Stomach (tissue), 9 donors: Measurements from ENCODE around the gene HSPG2. TPM values are rescaled to one million over a fixed set of nuclear protein-coding genes. Genes with fewer than 3 reads are reported as not detected.

Experiments used
- DNase-seq, 2 donors: peaks; one replicate each; pipeline versions ENCODE4 v3.0.0 to v3.0.0-alpha.2; 2013 to 2019
- H3K27ac ChIP-seq, 5 donors: fragments of 200-600 bp in 4 of 5; sonication (generic) in 4 of 5; one replicate each; pipeline ENCODE4 v1.5.1; 2013 to 2019; ENCODE audit warnings: mild to moderate bottlenecking in 1 of 5, moderate library complexity in 1 of 5
- H3K27me3 ChIP-seq, 3 donors: fragments of 200-600 bp; sonication (generic); one replicate each; pipeline ENCODE4 v1.5.1; 2017 to 2019; ENCODE audit warnings: mixed run types in 1 of 3
- H3K36me3 ChIP-seq, 4 donors: fragments of 200-600 bp; sonication (generic); 1 replicate in 3 of 4; 2 replicates in 1 of 4; pipeline ENCODE4 v1.5.1; 2016 to 2019
- H3K4me1 ChIP-seq, 4 donors: fragments of 200-600 bp; sonication (generic); one replicate each; pipeline ENCODE4 v1.5.1; 2016 to 2019
- H3K4me3 ChIP-seq, 4 donors: fragments of 200-600 bp; sonication (generic) in 3 of 4; one replicate each; pipeline ENCODE4 v1.5.1; 2016 to 2019; ENCODE audit warnings: mild to moderate bottlenecking in 1 of 4
- H3K9me3 ChIP-seq, 4 donors: fragments of 200-600 bp; sonication (generic); one replicate each; pipeline ENCODE4 v1.5.1; 2016 to 2019
- CTCF ChIP-seq, 7 experiments: fragments of 450-650 bp in 4 of 7; fragments of 200-600 bp in 3 of 7; sonication (generic) in 3 of 7; IDR thresholded peaks; one replicate each; pipeline ENCODE4 v1.5.1; 2016 to 2019; ENCODE audit warnings: antibody characterized with exemption in 7 of 7, control low read depth in 2 of 7, mild to moderate bottlenecking in 1 of 7
- EP300 ChIP-seq: sonication (generic); formaldehyde crosslinking; IDR thresholded peaks from one replicate; pipeline ENCODE4 v1.6.1; 2017; ENCODE audit warnings: antibody characterized with exemption
- POLR2A ChIP-seq, 4 donors: fragments of 450-650 bp; IDR thresholded peaks; one replicate each; pipeline ENCODE4 v1.6.1; 2016; ENCODE audit warnings: antibody characterized with exemption in 4 of 4, control low read depth in 2 of 4, mild to moderate bottlenecking in 1 of 4, moderate library complexity in 1 of 4
- POLR2AphosphoS5 ChIP-seq, 3 donors: sonication (generic); formaldehyde crosslinking; IDR thresholded peaks; one replicate each; pipeline ENCODE4 v1.6.1; 2016; ENCODE audit warnings: antibody characterized with exemption in 3 of 3
- WGBS, 5 donors: extraction: QIAGEN DNeasy Blood & Tissue Kit in 3 of 5; methylation state at CpG; one replicate each; pipeline versions ENCODE4 v1.1.5 to v1.1.7; 2013 to 2018; 5-methylcytosine and 5-hydroxymethylcytosine counted together
- intact Hi-C: fragments of 100-400 bp; cut with DNase I; formaldehyde crosslinking; loops from one replicate; pipeline ENCODE4 v1.15.1; 2023; ENCODE audit warnings: low total_unique reads
- polyA plus RNA-seq, 3 donors: library from polyadenylated mRNA; stranded (reverse); fragments of 200-250 nt; gene quantifications; one replicate each; pipeline ENCODE4 v1.2.3, GENCODE V29; 2013
- total RNA-seq, 5 donors: library from RNA; depleted of rRNA; stranded (reverse); fragments of >200 nt; gene quantifications; one replicate each; pipeline versions ENCODE4 v1.1.0 to v1.2.3, GENCODE V29; 2014 to 2016
- donor health status: healthy with polysubstance abuse.
- donor health status: Bipolar disorder and iron deficiency.
- donor health status: healthy.

The HSPG2 gene
- total and polyA plus RNA-seq, 8 donors, result 21.7 to 504 (median 133) TPM

DNA sequence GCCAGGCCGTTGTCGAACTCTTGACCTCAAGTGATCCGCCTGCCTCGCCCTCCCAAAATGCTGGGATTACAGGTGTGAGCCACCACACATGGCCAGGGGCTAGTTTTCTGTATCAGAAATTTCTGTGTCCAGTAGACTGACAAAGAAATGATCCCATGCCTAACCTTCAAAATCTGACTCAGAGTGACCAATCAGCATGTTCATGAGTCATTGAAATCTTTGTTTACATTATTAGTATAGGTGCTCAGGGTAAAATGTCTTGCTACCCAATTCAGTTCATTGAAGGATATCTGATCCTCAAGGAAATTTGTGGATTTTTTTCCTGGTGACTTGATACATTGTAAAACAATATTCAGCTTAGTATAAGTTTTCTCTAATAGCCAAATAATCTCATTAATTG, 136.0 kb downstream of the HSPG2 start:
- no peak overlapping the region for H3K27ac ChIP-seq
- H3K36me3 ChIP-seq, result no peaks in the 10 kb centered on the region
- no peak overlapping the region for H3K4me3 ChIP-seq
- H3K4me1 ChIP-seq, result no peaks in the 10 kb centered on the region
- WGBS, 5 donors, result 93 to 97% (median 96%) methylated on average over 4 of the region's 4 CpGs
- DNase-seq, result no peak
- no peaks in the 10 kb centered on the region for H3K27me3 ChIP-seq
- intact Hi-C loops, result no loop called here
- no peaks in the 10 kb centered on the region for H3K9me3 ChIP-seq
- TF ChIP-seq EP300 (no peak), CTCF (IDR thresholded peaks at IDR 0.05) (no peak), POLR2A (IDR thresholded peaks at IDR 0.05) (no peak), POLR2AphosphoS5 (IDR thresholded peaks at IDR 0.05) (no peak)

- intact Hi-C loops, result no loop called here
- H3K4me1 ChIP-seq, result no peaks in the 10 kb centered on the region
- H3K27me3 ChIP-seq, result no peaks in the 10 kb centered on the region
- H3K27ac ChIP-seq, result no peak overlapping the region
- WGBS, 5 donors, result 79 to 88% (median 84%) methylated on average over 4 to 5 of the region's 5 CpGs
- H3K36me3 ChIP-seq, result no peaks in the 10 kb centered on the region
- DNase-seq, result no peak
- H3K4me3 ChIP-seq, result no peak overlapping the region
- no peak for TF ChIP-seq POLR2AphosphoS5 (IDR thresholded peaks at IDR 0.05)
- no peak for TF ChIP-seq POLR2A (IDR thresholded peaks at IDR 0.05)
- TF ChIP-seq EP300, result no peak
- TF ChIP-seq CTCF (IDR thresholded peaks at IDR 0.05), result no peak
- H3K9me3 ChIP-seq, result peaks cover 0 to 13% (median 6%) of the 10 kb centered on the region in 4 donors
Measured at GRCh38 chr1:21799730-21800129, 137.4 kb downstream of the HSPG2 start.

- Histone ChIP-seq H3K36me3 (no peaks in the 10 kb centered on the region), H3K4me1 (peaks cover 0 to 15% (median 0%) of the 10 kb centered on the region in 4 donors), H3K9me3 (peaks cover 0 to 15% (median 8%) of the 10 kb centered on the region in 4 donors), H3K27ac (no peak overlapping the region), H3K4me3 (no peak overlapping the region), H3K27me3 (no peaks in the 10 kb centered on the region)
- WGBS, 5 donors, result 89 to 96% (median 94%) methylated on average over 6 of the region's 6 CpGs
- DNase-seq, result no peak
- TF ChIP-seq POLR2AphosphoS5 (IDR thresholded peaks at IDR 0.05) (no peak), CTCF (IDR thresholded peaks at IDR 0.05) (no peak), EP300 (no peak), POLR2A (IDR thresholded peaks at IDR 0.05) (no peak)
- intact Hi-C loops, result no loop called here
Measured at GRCh38 chr1:21795075-21795474, 142.0 kb downstream of the HSPG2 start.

DNA sequence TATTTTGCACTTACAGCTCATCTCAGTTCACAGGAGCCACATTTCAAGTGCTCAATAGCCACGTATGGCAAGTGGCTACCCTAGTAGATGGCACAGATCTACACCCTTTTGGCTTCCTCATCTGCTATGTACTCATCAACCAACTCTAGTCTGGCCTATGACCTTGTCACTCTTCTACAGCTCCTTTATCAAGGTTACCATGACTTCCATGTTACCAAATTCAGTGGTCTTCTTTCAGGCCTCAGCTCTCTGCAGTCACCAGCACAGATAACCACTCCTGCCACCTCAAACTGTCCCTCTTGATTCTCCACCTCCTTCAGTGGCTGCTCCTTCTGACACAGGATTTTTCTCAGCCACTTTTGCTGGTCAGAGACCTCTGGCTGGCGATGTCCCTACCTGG, 142.5 kb downstream of the HSPG2 start:
- 87 to 100% (median 95%) methylated on average over 2 of the region's 2 CpGs for WGBS, 5 donors
- no peak for DNase-seq
- H3K4me3 ChIP-seq, result no peak overlapping the region
- H3K27ac ChIP-seq, result no peak overlapping the region
- H3K27me3 ChIP-seq, result no peaks in the 10 kb centered on the region
- intact Hi-C loops, result no loop called here
- H3K36me3 ChIP-seq, result no peaks in the 10 kb centered on the region
- H3K9me3 ChIP-seq, result peaks cover 0 to 15% (median 8%) of the 10 kb centered on the region in 4 donors
- peaks cover 0 to 15% (median 0%) of the 10 kb centered on the region in 4 donors for H3K4me1 ChIP-seq
- TF ChIP-seq EP300, result no peak
- TF ChIP-seq POLR2A (IDR thresholded peaks at IDR 0.05), result no peak
- no peak for TF ChIP-seq POLR2AphosphoS5 (IDR thresholded peaks at IDR 0.05)

GRCh38 chr1:21793104-21793503, 144.0 kb downstream of the HSPG2 start:
- intact Hi-C loops, result no loop called here
- no peaks in the 10 kb centered on the region for H3K36me3 ChIP-seq
- H3K4me1 ChIP-seq, result peaks cover 0 to 25% (median 3%) of the 10 kb centered on the region in 4 donors
- H3K27ac ChIP-seq, result no peak overlapping the region
- TF ChIP-seq CTCF (IDR thresholded peaks at IDR 0.05) (no peak), EP300 (no peak), POLR2AphosphoS5 (IDR thresholded peaks at IDR 0.05) (no peak), POLR2A (IDR thresholded peaks at IDR 0.05) (no peak)
- no peak overlapping the region for H3K4me3 ChIP-seq
- DNase-seq, result no peak
- no peaks in the 10 kb centered on the region for H3K27me3 ChIP-seq
- H3K9me3 ChIP-seq, result peaks cover 0 to 15% (median 8%) of the 10 kb centered on the region in 4 donors
- 85 to 93% (median 90%) methylated on average over 2 of the region's 2 CpGs for WGBS, 5 donors
